ENCODE data around the gene MFSD11. TPM values are rescaled to one million over a fixed set of nuclear protein-coding genes. Genes with fewer than 3 reads are reported as not detected.
A peak's percentile ranks its signal among the peaks of the same experiment; 100 is the strongest.

MFSD11 gene
- polyA plus RNA-seq, 1 donor from 2014 or later, result 36.1 TPM

- Histone ChIP-seq H3F3A (ENCODE audit: insufficient read depth, low read length, poor library complexity, severe bottlenecking) (no peaks in the 10 kb centered on the region), H3K9me3 (ENCODE audit: low read length) (no peaks in the 10 kb centered on the region), H2AFZ (ENCODE audit: low read depth, low read length) (no peak overlapping the region), H3K4me2 (ENCODE audit: low read length) (no peak overlapping the region), H3K4me3 (ENCODE audit: low read length) (no peak overlapping the region), H3K9ac (ENCODE audit: low read length) (no peak overlapping the region), H4K20me1 (ENCODE audit: insufficient read depth) (no peaks in the 10 kb centered on the region), H3K9me2 (ENCODE audit: insufficient read depth, low read length) (no peaks in the 10 kb centered on the region), H3K36me3 (ENCODE audit: insufficient read depth, low read length) (no peaks in the 10 kb centered on the region), H3K27ac (ENCODE audit: low read length) (no peak overlapping the region), H3K27me3 (ENCODE audit: insufficient read depth, low read depth, low read length) (no peaks in the 10 kb centered on the region), H3K79me2 (replicated peaks; ENCODE audit: insufficient read depth, low read length) (peaks cover 30% of the 10 kb centered on the region)
- TF ChIP-seq CTCF (IDR thresholded peaks at IDR 0.05; ENCODE audit: poor library complexity, severe bottlenecking), result no peak
- TF ChIP-seq POLR2AphosphoS5 (IDR thresholded peaks at IDR 0.05), result no peak
- TF ChIP-seq EZH2 (IDR thresholded peaks at IDR 0.05; ENCODE audit: borderline replicate concordance, insufficient read depth, low read length, poor library complexity, severe bottlenecking), result no peak
- no peak for TF ChIP-seq EP300 (conservative IDR thresholded peaks at IDR 0.05; ENCODE audit: poor library complexity, severe bottlenecking)
- no peak for TF ChIP-seq SMC3 (conservative IDR thresholded peaks at IDR 0.05; ENCODE audit: poor library complexity)
- no peak for TF ChIP-seq RAD21 (conservative IDR thresholded peaks at IDR 0.05)
- no peak for TF ChIP-seq TAF1 (IDR thresholded peaks at IDR 0.05; ENCODE audit: low read depth)
- no peak for TF ChIP-seq REST (IDR thresholded peaks at IDR 0.05; ENCODE audit: borderline replicate concordance)
- TF ChIP-seq MXI1 (conservative IDR thresholded peaks at IDR 0.05; ENCODE audit: poor library complexity, severe bottlenecking), result no peak
These were observed 31.1 kb upstream of the MFSD11 start for GRCh38 chr17:76706817-76707216.

GRCh38 chr17:76707985-76708807 is 29.7 kb upstream of the MFSD11 start:
- Histone ChIP-seq H3K36me3 (ENCODE audit: insufficient read depth, low read length) (no peaks in the 10 kb centered on the region), H3K79me2 (replicated peaks; ENCODE audit: insufficient read depth, low read length) (peaks cover 23% of the 10 kb centered on the region), H3F3A (ENCODE audit: insufficient read depth, low read length, poor library complexity, severe bottlenecking) (no peaks in the 10 kb centered on the region), H4K20me1 (ENCODE audit: insufficient read depth) (no peaks in the 10 kb centered on the region), H3K9me2 (ENCODE audit: insufficient read depth, low read length) (no peaks in the 10 kb centered on the region), H3K9me3 (ENCODE audit: low read length) (no peaks in the 10 kb centered on the region), H2AFZ (ENCODE audit: low read depth, low read length) (no peak overlapping the region), H3K9ac (ENCODE audit: low read length) (peak overlapping the region; percentile 73), H3K27me3 (ENCODE audit: insufficient read depth, low read depth, low read length) (no peaks in the 10 kb centered on the region), H3K4me2 (ENCODE audit: low read length) (no peak overlapping the region), H3K27ac (ENCODE audit: low read length) (peak overlapping the region; percentile 16), H3K4me3 (ENCODE audit: low read length) (peak overlapping the region; percentile 79)
- TF ChIP-seq TAF1 (IDR thresholded peaks at IDR 0.05; ENCODE audit: low read depth), result no peak
- no peak for TF ChIP-seq RAD21 (conservative IDR thresholded peaks at IDR 0.05)
- TF ChIP-seq MXI1 (conservative IDR thresholded peaks at IDR 0.05; ENCODE audit: poor library complexity, severe bottlenecking), result no peak
- peak; percentile 58 for TF ChIP-seq CTCF (IDR thresholded peaks at IDR 0.05; ENCODE audit: poor library complexity, severe bottlenecking)
- TF ChIP-seq SMC3 (conservative IDR thresholded peaks at IDR 0.05; ENCODE audit: poor library complexity), result no peak
- no peak for TF ChIP-seq EP300 (conservative IDR thresholded peaks at IDR 0.05; ENCODE audit: poor library complexity, severe bottlenecking)

Measured in neural cell (in vitro differentiated cells).